Mesodermal cell (in vitro differentiated cells): Measurements from ENCODE around the gene DDX31.

Experiments used
- H3K27ac ChIP-seq: 2 replicates; pipeline ENCODE4 v1.7.0; 2013; ENCODE audit warnings: mild to moderate bottlenecking, low read depth, low read length, moderate library complexity; ENCODE audit not compliant: severe bottlenecking
- H3K36me3 ChIP-seq: 2 replicates; pipeline ENCODE4 v1.7.1; 2013; ENCODE audit warnings: mild to moderate bottlenecking, low read length, moderate library complexity; ENCODE audit not compliant: control insufficient read depth, insufficient read depth
- H3K4me1 ChIP-seq: one replicate; pipeline ENCODE4 v1.7.1; 2013; ENCODE audit warnings: mild to moderate bottlenecking, low read length; ENCODE audit not compliant: insufficient read depth, control insufficient read depth, poor library complexity, severe bottlenecking
- H3K4me3 ChIP-seq: 2 replicates; pipeline ENCODE4 v1.7.0; 2013; ENCODE audit warnings: low read length, control low read depth, mild to moderate bottlenecking; ENCODE audit not compliant: insufficient read depth, poor library complexity, severe bottlenecking; ENCODE audit errors: extremely low read depth
- H3K9me3 ChIP-seq: 2 replicates; pipeline ENCODE4 v1.7.1; 2013; ENCODE audit warnings: mild to moderate bottlenecking, low read length, moderate library complexity; ENCODE audit not compliant: control insufficient read depth
- whole genome bisulfite sequencing, 2 experiments: methylation state at CpG; one replicate each; pipeline ENCODE4 v1.1.5; 2013; ENCODE audit warnings: missing lambda C conversion rate in 2 of 2; ENCODE audit not compliant: insufficient coverage in 2 of 2; 5-methylcytosine and 5-hydroxymethylcytosine counted together

Gene DDX31

DNA sequence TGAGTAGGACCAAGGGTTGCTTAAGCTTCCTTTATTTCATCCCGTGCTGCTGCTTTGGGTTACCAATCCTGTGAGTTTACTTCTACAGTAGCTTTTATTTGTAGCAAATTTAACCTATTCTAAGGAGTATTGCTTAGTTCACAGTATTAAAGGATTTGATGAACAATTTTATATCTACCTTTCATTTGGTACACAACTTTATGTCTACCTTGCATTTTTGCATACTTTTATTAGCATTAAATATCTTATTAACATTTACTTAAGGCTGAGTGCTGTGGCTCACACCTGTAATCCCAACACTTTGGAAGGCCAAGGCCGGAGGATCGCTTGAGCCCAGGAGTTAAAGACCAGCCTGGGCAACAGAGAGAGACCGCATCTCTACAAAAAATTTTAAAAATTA is 4.7 kb upstream of the DDX31 start:
- WGBS, 2 experiments: 93 to 100% methylated on average over 1 to 3 of the region's 4 CpGs
- H3K4me1 ChIP-seq: no peaks in the 10 kb centered on the region
- no peak overlapping the region for H3K4me3 ChIP-seq
- peaks cover 4% of the 10 kb centered on the region for H3K9me3 ChIP-seq
- no peak overlapping the region for H3K27ac ChIP-seq
- H3K36me3 ChIP-seq: peaks cover 59% of the 10 kb centered on the region

DNA sequence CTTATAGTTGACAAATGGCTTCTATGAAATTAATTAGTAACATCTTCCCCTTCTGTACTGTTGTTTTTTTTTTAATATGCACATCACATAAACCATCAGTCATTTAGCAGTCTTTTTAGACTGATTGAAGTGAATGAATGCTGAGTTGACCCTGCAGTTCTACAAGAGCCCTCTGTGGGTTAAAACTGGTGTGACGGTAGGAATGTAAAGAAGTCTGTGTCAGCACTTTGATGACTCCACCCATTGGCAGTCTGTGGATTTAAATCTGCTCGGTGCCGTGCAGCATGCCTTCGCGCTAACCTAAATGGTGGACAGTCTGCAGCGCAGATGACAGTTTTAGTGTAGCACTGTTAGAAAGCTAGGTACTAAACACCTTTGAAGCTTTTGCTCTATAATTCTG is 3.6 kb upstream of the DDX31 start:
- H3K36me3 ChIP-seq: peaks cover 47% of the 10 kb centered on the region
- WGBS, 2 experiments: 74 to 85% methylated on average over 5 to 6 of the region's 6 CpGs

DNA sequence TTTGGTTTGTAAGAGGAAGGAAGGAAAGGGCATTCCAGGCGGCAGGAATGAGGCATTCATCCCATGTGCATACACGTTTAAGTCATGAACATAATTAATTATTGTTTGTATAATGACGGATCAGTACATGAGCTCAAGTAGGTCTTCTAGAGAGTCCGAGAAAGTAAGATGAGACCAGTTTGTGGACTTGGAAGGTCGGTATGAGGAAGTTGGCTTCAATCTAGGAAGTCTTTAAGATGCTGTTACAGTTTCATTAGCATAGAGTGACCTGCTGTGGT is 2.6 kb upstream of the DDX31 start:
- 91 to 93% methylated on average over 3 to 5 of the region's 5 CpGs for WGBS, 2 experiments
- no peak overlapping the region for H3K4me3 ChIP-seq

More for the DNA sequence above, 3.6 kb upstream of the DDX31 start:
- H3K4me3 ChIP-seq: no peak overlapping the region
- no peaks in the 10 kb centered on the region for H3K4me1 ChIP-seq
- H3K9me3 ChIP-seq: peaks cover 4% of the 10 kb centered on the region
- no peak overlapping the region for H3K27ac ChIP-seq

DNA sequence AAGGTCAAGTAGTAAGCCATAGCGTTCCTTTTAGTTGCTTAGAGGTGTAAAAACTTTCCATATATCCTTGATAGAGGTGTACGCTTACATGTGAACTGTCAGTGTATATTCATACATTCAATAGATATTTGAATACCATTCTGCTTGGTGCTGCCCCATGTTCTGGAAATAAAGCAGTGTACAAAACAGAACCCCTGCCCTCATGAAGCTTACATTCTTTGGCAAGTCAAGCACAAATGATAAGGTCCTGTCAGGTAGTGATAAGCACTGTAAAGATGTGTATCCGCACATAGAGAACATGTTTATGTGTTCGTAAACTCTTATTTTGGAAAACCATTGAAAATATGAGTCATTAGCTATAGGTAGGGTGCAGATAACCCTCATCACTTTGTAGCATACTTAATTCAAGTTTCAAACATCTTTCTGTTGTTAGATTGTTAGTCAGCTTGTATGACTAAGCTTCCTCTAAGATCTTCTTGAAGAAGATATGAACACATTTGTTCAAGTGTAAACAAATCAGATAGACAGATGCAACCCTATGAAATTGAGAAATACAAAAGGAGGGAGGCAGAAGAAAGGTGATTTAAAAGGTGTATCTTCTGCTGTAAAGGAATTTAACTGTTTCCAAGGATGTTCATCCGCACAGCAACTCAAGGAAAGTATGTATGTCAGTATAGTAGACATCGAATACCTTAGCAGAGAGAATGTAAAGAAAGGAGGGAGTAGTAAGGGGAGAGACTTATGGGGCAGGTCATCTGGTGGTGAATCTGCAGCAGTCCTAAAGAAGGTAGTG is 2.0 kb upstream of the DDX31 start:
- 86 to 100% methylated on average over 2 to 3 of the region's 6 CpGs for WGBS, 2 experiments
- Histone ChIP-seq H3K4me3 (peak overlapping the region; percentile 90), H3K27ac (no peak overlapping the region), H3K36me3 (peaks cover 44% of the 10 kb centered on the region), H3K4me1 (no peaks in the 10 kb centered on the region), H3K9me3 (peaks cover 4% of the 10 kb centered on the region)

More for the DNA sequence above, 2.6 kb upstream of the DDX31 start:
- Histone ChIP-seq H3K4me1 (no peaks in the 10 kb centered on the region), H3K36me3 (peaks cover 46% of the 10 kb centered on the region), H3K27ac (no peak overlapping the region), H3K9me3 (peaks cover 4% of the 10 kb centered on the region)

DNA sequence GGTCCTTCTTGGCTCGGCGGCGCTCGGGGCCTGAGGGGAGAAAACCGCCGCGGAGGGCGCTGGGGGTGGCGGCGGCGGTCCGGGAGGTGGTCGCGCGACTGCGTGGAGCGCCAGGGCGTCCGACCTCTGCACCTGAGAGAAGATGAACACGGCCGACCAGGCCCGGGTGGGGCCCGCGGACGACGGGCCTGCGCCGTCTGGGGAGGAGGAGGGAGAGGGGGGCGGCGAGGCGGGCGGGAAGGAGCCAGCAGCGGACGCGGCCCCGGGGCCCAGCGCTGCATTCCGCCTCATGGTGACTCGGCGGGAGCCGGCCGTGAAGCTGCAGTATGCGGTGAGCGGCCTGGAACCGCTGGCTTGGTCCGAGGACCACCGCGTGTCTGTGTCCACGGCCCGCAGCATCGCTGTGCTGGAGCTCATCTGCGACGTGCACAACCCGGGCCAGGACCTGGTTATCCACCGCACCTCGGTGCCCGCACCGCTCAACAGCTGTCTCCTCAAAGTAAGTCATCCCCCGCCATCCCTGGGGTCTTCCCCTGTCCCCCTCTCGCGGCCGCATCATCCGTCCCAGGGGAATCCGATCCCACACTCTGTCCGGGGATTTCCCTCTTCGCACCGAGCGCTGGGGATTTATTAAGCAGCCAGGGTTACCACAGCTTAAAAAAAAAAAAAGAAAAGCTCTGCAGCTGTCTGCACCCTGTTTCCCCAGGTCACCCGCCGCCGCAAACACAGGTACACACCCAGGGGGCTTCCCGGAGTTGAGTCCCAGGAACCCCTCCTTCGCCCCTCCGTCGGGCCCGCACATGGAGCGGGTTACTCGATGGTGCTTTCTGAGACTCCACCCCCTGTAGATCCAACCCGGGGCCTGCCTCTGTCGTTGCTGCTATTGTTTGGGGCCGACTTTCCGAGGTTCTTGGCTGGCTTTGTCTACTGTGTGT is 941 bp upstream of the DDX31 start, which contains the start of gene GTF3C4:
GTF3C4 (plus strand) TSS at position 8 of the 935 bp plus-strand sequence; CDS start at position 143, 135 bp downstream.
- Histone ChIP-seq H3K4me1 (no peaks in the 10 kb centered on the region), H3K4me3 (peak within 1 kb of the TSS; percentile 90), H3K36me3 (peaks cover 43% of the 10 kb centered on the region), H3K9me3 (peaks cover 4% of the 10 kb centered on the region), H3K27ac (peak within 1 kb of the TSS; percentile 98)
- WGBS, 2 experiments: 0 to 1% methylated on average over 58 to 67 of the region's 82 CpGs

DNA sequence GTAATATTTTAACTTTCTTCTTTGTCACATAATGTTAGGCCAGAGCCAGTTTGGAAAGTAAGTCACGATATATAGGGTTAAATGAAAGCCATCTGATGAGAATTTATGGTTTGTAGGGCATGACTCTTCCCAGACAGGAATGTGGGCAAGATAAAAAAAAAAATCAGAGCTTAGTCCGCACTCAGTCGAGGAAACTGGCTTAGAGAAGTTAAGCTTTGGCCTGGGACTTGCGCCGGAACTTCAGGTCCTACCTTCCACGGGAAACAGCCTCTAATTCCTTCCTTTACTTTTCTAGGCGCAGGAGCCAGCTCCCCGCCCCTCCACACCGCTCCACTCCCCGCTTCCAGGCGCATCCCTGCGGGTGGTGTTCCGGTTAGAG is 475 bp downstream of the DDX31 start:
- peaks cover 48% of the 10 kb centered on the region for H3K36me3 ChIP-seq
- WGBS, 2 experiments: 0 to 1% methylated on average over 10 to 13 of the region's 13 CpGs
- peaks cover 4% of the 10 kb centered on the region for H3K9me3 ChIP-seq
- H3K4me3 ChIP-seq: peak overlapping the region; percentile 90
- peak overlapping the region; percentile 98 for H3K27ac ChIP-seq
- H3K4me1 ChIP-seq: no peaks in the 10 kb centered on the region

DNA sequence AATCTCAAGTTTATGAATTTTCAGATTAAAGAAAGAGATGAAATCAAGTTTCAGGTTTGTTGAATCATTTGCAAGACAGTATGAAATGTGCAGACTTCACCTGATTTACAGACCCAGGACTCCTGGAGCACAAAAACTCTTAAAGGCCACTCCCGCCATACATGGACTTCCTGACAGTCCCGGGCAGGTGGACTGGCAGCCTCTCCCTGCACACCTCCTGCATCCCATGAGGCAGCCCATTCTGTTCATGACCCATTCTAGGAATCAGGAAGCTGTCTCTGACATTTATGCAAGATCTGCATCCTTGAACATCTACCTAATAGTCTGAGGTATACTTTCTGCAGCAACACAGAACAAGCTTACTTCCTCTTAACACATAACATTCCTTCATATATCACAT is 5.9 kb downstream of the DDX31 start:
- Histone ChIP-seq H3K27ac (no peak overlapping the region), H3K4me3 (no peak overlapping the region), H3K9me3 (no peaks in the 10 kb centered on the region), H3K4me1 (peaks cover 7% of the 10 kb centered on the region), H3K36me3 (peaks cover 60% of the 10 kb centered on the region)
- WGBS, 2 experiments: 90 to 100% methylated on average over 2 of the region's 2 CpGs

DNA sequence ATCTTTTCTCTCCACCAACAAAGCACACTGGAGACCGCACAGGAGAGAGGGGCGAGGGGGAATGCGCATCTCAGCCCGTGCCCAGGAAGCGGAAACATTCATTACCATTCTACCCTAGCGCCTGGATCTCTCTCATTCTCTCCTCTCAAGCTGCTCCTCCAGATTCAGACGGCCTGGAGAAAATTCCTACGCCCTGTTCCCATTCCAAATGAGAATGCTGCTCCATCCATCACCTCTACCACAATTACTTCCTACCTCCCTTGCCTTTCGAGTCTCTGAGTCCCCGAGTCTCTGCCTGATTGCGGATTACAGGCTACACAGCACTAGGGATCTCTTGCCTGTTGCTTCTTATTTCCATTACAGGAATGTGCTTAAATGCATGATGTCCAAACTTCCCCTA is 6.7 kb downstream of the DDX31 start:
- WGBS, 2 experiments: 50 to 54% methylated on average over 7 to 11 of the region's 11 CpGs
- H3K9me3 ChIP-seq: no peaks in the 10 kb centered on the region
- peaks cover 65% of the 10 kb centered on the region for H3K36me3 ChIP-seq

DNA sequence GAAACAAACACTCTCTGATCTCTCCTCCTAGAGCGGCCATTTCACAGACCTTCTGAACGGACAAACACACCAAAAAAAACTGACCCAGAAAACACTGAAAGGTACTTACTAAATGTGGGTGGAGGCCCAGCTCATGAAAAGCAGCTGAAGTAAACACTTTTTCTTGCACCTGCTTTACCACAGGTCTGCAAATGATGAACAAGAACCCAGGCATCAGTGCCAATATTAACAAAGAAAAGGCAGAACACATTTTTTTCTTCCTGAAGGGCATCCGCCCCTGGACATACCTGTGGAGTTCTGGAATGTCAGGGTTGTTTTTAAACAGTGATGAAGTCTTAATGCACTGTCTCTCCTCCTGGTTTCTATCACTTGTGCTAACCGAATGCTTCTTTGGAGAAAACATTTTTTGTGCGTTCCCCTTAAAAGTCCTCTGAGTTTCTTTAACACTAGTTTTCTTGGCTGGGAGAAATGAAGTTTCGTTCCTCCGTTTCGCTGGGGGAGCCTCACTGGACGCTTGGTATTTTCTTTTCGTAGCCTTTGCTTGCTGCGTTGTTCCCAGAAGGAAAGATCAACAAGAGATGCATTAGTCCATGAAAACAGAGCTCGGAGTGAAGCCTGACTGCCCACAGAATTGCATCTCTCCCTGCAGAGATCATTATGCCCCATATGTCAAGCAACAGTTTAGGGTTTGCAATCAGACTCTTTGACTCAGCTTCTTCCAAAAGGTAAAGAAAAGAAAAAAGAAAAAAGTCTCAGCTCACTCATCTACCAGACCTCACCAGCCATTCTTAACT is 7.4 kb downstream of the DDX31 start:
- Histone ChIP-seq H3K9me3 (no peaks in the 10 kb centered on the region), H3K4me1 (peaks cover 7% of the 10 kb centered on the region), H3K36me3 (peaks cover 66% of the 10 kb centered on the region), H3K27ac (no peak overlapping the region), H3K4me3 (no peak overlapping the region)
- 93 to 94% methylated on average over 9 to 11 of the region's 12 CpGs for WGBS, 2 experiments

More for the DNA sequence above, 6.7 kb downstream of the DDX31 start:
- Histone ChIP-seq H3K4me1 (peaks cover 7% of the 10 kb centered on the region), H3K27ac (no peak overlapping the region), H3K4me3 (no peak overlapping the region)

DNA sequence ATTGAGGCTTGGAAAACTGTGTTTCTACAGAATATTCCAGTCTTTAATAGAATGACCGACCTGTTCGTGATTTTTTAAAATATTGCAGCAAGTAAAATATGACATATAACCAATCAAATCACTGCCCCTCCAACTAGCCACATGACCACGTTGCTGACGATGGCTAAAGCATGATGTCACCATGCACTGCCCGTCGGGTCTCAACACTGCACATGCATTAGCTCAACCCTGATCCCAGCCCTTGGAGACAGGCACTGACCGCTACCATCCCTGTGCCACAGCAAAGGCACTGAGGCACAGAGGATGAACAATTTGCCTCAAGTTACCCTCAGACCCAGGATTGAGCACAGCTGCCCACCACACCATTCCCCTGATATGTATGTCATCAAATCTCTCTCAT is 13.5 kb downstream of the DDX31 start:
- WGBS, 2 experiments: 89 to 92% methylated on average over 5 of the region's 7 CpGs
- Histone ChIP-seq H3K36me3 (peaks cover 61% of the 10 kb centered on the region), H3K27ac (no peak overlapping the region), H3K4me1 (no peaks in the 10 kb centered on the region), H3K4me3 (no peak overlapping the region), H3K9me3 (no peaks in the 10 kb centered on the region)
